GM12878 (cell line): ENCODE results near the gene BACE2.

Source experiments
- ETV6 ChIP-seq, 2 experiments: fragments of 450-650 bp in 1 of 2; IDR thresholded peaks in 1 of 2; conservative IDR thresholded peaks in 1 of 2; 2 replicates each; pipeline ENCODE4 v1.6.1; 2014; ENCODE audit warnings: antibody characterized with exemption in 1 of 2, borderline replicate concordance in 1 of 2, low read depth in 1 of 2, mild to moderate bottlenecking in 1 of 2, moderate library complexity in 1 of 2
- IKZF1 ChIP-seq: fragments of 450-650 bp; conservative IDR thresholded peaks from 2 replicates; pipeline ENCODE4 v1.6.1; 2017; ENCODE audit warnings: antibody characterized with exemption, mild to moderate bottlenecking
- RAD21 ChIP-seq: IDR thresholded peaks from 2 replicates; pipeline ENCODE4 v1.6.1; 2011; ENCODE audit warnings: mild to moderate bottlenecking, low read depth, low read length, moderate library complexity; ENCODE audit not compliant: insufficient read depth
- SMAD1 ChIP-seq: fragments of 450-650 bp; IDR thresholded peaks from 2 replicates; pipeline ENCODE4 v1.6.1; 2018; ENCODE audit warnings: mild to moderate bottlenecking, low read depth; ENCODE audit not compliant: partially characterized antibody
- SP1 ChIP-seq: IDR thresholded peaks from one replicate; pipeline ENCODE4 v1.6.1; 2011; ENCODE audit warnings: low read depth, low read length
- TARDBP ChIP-seq: IDR thresholded peaks from 2 replicates; pipeline ENCODE4 v1.6.1; 2016; ENCODE audit warnings: borderline replicate concordance
- USF1 ChIP-seq: IDR thresholded peaks from 2 replicates; pipeline ENCODE4 v1.6.1; 2011; ENCODE audit warnings: borderline replicate concordance, low read depth, mild to moderate bottlenecking, moderate library complexity, mixed read lengths, low read length; ENCODE audit not compliant: insufficient read depth; ENCODE audit errors: extremely low read length
- ZZZ3 ChIP-seq: IDR thresholded peaks from 2 replicates; pipeline ENCODE4 v1.6.1; 2011; ENCODE audit warnings: low read depth; ENCODE audit not compliant: control insufficient read depth, insufficient read length
- TF ChIP-seq, protein P1 (sequence below): fragments of 450-650 bp; IDR thresholded peaks from 2 replicates; pipeline ENCODE4 v1.6.1; 2017; ENCODE audit warnings: low read depth, mild to moderate bottlenecking, moderate library complexity
- TF ChIP-seq, protein P2 (sequence below): IDR thresholded peaks from 2 replicates; pipeline ENCODE4 v1.6.1; 2012; ENCODE audit warnings: low read length, inconsistent platforms

GRCh38 chr21:41188486-41189149 lies 20.7 kb downstream of the BACE2 start:
- no peak for TF ChIP-seq USF1
- TF ChIP-seq ZZZ3 = no peak
- no peak for TF ChIP-seq IKZF1
- TF ChIP-seq SP1 = no peak
- TF ChIP-seq ETV6 (conservative IDR thresholded peaks at IDR 0.05 in 1 of 2, IDR thresholded peaks at IDR 0.05 in 1 of 2; ENCODE audit: borderline replicate concordance in 1 of 2, low read depth in 1 of 2) = no peak
- no peak for TF ChIP-seq SMAD1
- TF ChIP-seq, protein P1, sequence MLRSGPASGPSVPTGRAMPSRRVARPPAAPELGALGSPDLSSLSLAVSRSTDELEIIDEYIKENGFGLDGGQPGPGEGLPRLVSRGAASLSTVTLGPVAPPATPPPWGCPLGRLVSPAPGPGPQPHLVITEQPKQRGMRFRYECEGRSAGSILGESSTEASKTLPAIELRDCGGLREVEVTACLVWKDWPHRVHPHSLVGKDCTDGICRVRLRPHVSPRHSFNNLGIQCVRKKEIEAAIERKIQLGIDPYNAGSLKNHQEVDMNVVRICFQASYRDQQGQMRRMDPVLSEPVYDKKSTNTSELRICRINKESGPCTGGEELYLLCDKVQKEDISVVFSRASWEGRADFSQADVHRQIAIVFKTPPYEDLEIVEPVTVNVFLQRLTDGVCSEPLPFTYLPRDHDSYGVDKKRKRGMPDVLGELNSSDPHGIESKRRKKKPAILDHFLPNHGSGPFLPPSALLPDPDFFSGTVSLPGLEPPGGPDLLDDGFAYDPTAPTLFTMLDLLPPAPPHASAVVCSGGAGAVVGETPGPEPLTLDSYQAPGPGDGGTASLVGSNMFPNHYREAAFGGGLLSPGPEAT = no peak
- TF ChIP-seq, protein P2, sequence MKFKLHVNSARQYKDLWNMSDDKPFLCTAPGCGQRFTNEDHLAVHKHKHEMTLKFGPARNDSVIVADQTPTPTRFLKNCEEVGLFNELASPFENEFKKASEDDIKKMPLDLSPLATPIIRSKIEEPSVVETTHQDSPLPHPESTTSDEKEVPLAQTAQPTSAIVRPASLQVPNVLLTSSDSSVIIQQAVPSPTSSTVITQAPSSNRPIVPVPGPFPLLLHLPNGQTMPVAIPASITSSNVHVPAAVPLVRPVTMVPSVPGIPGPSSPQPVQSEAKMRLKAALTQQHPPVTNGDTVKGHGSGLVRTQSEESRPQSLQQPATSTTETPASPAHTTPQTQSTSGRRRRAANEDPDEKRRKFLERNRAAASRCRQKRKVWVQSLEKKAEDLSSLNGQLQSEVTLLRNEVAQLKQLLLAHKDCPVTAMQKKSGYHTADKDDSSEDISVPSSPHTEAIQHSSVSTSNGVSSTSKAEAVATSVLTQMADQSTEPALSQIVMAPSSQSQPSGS = no peak
- no peak for TF ChIP-seq RAD21
- TF ChIP-seq TARDBP = no peak
